Amygdala (tissue), 56 donors: Measurements from ENCODE around the gene HDAC10.

Experiments
- DNase-seq, 56 donors: peaks; one replicate each; lab custom pipeline; 2025; lab: John Stamatoyannopoulos, UW

Gene HDAC10

DNA sequence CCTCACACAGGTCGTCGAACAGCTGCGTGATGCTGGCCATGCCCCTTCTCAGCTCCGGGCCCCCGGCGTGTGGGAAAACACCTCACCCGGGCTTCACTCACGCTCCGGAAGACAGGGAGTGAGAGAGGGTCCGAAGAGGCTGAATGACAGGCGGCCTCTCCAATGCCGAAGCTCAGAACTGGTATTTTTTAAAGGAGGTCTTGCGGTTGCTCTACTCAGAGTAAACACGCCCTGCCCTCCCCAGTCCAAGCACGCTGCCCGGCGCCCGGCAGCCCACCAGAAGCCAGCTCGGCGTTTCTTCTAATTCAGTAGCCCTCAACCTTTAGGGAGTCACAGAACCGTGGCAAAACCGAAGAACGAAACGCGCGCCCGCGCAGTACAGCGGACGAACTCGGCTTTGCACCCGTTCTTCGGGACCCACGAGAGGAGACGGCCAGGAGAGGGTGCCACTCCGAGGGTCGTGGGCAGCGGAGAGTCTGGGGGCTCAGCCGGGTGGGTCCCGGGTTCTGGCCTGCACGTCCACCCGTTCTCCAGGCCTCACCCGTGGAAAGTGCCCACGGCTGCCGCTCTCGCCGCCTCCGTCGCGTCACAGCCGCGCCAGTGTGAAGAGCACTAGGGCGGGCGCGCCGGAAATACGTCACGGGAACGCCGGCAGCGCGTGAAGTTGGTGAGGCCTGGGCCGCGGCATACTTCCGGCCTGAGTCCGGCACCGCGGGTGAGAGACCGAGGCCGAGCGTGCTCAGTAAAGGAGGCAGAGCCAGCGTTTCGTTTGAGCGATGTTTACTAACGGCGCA is 6.4 kb downstream of the HDAC10 start, which contains the start of gene TUBGCP6:
TSS of gene TUBGCP6 (minus strand) at position 604 of the 794 bp plus-strand sequence. CDS start at position 40, 564 bp downstream.
- DNase-seq = peak; percentile 53 to 98 (median 88)

DNA sequence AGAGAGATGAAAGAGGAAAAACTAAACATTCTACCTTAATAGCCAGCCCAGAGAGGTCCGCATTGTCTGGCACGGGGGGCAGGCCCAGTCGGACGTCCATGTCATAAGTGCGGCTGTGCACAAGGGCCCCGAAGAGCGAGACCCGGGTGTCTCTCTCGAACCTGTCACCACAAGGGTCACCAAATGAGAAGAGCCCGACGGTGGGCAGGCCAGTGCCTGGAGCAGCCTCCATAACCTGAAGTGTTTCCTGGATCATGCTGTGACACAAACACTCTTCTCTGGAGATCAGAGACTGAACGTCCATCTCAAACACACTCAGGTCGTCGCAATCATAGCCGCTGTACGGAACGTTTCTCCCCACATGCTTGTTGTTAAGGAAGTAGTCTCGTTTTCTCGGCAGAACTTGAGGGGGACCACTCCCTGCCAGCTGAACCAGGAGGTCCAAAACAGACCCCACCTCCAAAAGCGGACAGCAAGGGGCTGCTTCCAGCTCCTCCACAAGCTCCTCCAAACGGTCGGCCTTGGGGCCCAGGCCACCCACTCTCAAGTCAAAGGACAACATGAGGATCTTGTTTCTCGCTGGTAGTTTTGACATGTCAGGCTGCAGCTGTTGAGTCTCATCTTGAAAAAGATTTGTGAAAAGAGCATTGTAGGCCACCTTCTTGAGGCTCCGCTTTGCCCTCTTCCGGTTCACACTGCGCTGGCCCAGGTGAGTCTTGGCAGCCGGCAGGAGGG is 7.2 kb downstream of the HDAC10 start:
- DNase-seq = no peak

DNA sequence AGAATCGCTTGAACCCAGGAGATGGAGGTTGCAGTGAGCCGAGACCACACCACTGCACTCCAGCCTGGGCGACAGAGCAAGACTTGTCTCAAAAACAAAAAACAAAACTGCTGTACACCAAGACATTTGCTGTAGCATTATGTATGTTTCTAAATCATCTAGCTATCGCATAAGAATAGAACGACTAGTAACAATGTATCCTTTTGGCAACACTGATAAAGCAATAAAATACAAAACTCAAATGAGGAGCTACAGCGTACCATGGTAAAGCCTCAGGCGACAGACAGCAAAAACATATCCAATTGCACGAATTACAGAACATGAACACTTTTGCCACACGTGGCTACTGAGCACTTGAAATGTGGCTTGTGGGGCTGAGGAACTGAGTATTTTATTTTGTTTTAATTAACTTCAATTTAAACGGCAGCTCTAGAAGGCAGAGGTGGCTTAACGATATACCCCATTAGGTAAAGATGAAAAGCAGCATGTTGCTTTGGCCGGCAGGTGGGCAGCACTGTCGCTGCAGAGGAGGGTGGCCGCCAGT is 8.6 kb downstream of the HDAC10 start:
- no peak for DNase-seq

DNA sequence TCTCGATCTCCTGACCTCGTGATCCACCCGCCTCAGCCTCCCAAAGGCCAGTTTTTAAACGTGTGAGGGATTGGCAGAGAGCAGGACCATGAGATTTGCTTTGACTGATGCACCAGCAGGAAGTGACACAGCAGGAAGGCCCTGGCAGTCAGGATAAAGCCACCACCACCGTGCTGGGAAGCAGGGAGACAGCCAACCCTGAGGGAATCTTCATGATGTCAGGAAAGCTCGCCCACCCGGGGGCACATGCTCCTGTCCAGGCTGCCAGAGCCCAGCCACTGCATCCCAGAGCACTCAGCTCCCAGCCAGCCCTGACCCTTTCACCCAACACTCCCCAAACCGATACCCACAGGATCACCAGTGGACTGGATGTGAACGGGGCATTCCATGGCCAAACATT is 12.3 kb downstream of the HDAC10 start:
- no peak for DNase-seq

DNA sequence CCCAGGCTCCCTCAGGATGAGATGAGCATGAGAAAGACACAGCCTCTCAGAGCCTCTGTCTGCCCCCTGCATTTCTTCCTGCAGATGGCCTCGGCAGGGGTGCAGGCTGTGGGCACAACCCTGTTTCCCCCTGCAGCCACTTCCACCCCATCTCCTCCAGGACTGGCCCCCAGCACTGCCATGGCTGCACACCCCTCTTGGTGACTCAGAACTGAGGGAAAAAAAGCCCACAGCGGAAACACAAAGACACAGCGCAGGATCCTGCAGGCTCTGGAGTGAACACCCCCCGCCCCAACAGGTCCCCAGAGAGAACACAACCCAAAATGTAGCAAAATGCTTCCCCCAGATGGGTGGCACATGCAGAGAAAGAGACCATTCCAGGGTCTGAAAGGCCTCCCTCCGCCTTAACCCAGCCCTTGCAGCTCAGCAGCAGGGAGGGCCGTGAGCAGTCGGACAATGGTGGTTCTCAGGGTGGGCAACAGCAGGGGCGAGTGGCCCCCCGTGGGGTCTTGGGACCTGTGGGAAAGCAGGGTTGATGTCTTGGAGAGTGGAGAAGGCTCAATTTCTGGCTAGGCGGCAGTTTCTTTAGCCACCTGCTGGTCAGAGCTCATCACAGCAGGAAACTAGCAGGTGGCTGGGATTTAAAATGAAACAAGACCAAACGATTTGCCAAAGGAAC is 14.2 kb downstream of the HDAC10 start:
- no peak for DNase-seq

DNA sequence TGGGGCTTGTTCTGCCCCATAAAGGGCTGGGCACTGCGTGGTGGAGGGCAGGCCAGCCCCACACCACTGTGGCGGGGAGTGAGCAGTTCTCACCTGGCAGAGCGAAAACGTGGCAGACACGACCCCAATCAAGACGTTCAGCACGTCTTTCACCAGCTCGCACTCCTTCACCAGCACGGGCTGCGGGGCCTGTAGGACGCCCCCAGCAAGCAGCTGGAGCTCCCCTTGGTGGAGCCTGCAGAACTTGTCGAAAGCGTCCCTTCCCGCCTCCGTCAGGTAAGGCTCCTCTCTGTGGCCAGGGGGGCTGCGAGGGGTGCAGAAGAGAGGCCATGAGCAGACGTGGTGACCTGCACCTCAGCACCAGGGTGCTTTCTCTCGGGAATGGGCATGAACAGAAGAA is 17.8 kb downstream of the HDAC10 start:
- no peak for DNase-seq

DNA sequence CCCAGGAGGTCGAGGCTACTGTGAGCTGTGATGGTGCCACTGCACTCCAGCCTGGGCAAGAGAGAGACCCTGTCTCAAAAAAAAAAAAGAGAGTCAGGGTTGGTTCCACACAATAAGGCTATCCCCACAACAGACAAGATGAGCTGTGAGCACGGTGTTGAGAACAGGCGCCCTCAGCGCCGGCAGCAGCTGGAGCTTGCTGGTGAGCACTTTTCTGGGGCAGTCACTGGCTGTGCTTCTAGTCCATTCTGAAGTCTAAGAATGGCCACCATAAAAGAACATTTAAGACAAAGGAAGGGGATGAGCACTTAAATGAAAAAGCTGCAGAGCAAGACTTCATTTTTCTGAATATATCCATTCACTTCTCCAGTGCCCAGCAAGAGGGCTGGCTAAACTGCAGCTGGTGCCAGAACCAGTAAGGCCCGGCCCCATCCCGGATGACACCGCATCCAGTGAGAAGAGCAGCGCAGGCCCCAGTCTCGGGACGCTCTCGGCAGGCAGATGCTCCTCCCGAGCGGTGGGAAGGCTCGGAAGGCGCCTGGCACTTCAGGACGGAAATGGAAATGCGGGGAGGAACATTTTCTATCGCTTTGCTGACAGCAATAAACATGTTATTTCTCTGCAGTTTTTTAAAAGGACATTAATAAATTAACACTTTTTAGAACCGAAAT is 18.4 kb downstream of the HDAC10 start:
- DNase-seq = no peak

DNA sequence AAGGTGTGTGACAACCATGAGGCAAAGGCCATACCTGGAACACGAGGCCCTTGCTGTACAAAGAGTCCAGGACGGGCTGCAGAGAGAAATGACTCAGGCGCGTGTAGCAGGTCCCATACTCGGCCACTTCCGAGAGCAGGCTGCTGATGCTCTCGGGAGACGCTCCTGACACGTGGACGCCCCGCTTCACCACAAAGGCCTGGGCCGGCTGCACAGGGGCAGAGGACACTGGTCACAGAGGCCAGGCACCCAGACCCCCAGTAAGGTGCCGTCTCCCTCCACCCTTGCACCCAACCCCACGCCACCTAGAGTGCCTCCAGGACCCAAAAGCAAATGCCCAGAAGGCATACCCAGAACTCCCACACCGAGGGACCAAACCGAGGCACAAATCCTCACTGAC is 21.7 kb downstream of the HDAC10 start:
- no peak for DNase-seq

DNA sequence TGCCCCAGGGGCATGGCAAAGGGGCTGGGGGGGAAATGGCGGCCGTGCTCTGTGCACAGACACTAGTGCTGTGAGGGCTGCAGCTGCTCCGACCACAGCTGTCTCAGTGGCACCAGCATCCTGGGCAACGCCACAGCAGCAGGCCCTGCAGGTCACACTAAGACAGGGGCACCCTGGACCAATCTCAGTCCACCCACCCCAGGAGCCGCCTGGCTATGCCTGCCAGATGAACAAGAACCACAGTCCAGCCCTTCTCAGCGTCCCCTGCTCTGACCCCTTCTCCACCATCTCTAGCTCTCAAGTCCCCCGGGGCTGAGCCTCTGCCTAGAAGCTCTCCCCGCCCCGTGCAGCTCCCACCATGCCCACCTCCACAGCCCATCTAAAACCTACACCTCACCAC is 22.7 kb downstream of the HDAC10 start:
- no peak for DNase-seq

DNA sequence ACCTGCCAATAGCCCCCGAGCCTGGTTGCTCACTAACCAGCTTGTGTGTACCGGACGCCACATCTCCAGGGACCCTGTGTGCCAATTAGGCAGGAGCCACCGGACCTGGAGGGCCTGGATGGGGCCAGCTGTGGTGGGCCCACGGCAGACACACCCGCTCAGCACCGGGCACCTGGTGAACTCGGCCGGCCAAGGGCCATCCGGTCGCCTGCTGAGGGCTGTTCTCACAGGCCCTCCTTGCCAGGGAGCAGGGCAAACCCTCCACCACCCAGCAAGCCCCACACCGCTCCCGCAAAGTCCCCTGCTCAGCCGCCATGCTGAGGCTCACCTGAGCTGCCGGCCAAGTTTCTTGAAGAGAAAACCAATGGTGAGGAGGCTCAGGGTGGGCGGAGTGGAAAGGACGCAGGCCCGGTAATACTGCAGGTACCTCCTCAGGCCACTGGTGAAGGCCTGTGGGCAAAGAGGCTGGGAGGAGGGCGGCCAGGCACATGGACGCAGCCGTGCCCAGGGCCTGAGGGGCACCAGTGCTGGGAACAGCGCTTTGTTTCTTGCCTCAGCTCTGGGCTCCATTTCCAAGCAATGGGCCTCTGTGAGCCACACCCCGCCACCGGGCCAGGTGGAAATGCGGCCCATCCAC is 23.4 kb downstream of the HDAC10 start:
- DNase-seq = no peak

DNA sequence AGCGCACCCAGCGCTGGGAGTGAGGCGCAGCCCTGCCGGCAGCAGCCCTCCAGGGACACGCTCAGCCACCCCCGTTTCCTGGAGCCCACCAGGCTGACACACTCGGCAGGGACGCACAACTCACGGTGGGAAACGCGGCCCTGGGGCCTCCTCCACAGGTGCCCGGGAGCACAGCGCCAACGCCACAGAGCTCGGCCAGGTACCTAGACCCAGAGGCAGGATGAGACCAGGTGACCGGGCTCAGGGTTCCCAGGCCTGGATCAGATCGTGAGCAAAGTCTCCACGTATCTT is 24.2 kb downstream of the HDAC10 start:
- no peak for DNase-seq

DNA sequence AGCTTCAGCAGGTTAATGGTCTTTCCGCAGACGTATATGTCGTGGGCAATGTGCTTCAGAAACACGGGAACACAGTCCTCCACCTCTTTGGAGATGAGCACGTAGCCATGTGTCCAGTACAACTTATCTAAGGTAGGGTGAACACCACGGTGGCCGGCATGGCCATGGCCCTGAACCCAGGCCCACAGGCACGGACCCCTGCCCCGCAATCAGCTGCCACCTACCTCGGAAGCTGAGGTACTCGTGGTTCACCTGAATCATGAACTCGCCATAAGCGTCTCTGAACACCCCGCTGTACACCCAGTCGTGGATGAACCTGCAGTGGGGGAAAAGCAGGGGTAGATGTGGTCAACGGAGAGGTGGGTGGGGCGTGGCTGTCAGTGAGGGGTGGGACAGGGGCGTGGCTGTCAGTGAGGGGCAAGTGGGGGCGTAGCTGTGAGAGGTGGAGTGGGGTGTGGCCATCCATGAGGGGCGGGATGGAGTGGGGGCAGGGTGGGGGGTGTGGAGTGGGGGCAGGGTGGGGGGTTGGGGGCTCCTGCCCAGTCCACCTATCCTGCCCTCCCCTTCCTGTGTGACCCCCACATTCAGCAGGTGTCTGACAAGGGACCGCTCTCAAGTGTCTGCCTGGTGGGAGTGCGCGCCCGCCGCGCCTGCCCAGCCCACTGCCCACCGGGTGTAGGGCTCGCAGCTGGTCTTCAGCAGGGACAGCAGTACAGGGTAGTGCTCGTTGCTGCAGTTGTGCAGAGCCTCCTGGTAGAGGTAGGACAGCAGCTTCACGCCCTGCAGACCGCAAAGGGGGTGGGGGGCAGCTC is 24.8 kb downstream of the HDAC10 start:
- no peak for DNase-seq

DNA sequence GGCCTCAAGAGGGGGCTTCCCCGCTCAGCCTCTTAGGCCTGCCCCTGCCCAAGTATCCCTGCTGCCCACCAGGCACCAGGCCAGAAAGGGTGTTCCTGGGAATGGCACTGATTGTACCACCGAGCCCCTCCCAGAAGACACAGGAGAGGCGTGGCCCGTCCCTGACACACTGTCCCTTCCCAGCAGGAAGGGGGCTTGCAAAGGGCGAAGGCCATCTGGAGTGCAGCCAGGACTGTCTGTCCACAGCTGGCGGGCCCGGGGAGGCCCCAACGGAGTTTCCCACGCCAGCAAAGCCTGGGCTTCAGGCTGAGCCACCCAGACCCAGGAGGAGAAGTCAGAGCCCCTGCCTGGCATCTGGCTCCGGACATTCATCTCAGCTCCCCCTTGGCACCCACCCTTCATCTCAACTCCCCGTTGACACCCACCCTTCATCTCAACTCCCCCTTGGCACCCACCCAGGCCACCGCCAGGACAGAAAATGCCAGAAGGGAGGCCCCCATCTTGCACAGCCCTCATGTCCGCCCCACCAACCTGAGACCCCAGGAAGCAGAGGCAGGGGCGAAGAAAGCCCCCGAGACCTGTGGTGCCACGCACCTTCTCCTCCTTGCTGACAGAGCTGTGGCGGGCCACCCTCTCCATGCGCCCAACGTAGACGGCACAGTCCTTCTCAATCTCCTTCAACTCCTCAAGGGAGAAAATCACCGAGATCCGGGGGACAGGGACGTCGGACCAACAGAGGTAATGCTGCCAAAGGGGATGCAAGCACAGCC is 25.7 kb downstream of the HDAC10 start:
- DNase-seq = no peak

DNA sequence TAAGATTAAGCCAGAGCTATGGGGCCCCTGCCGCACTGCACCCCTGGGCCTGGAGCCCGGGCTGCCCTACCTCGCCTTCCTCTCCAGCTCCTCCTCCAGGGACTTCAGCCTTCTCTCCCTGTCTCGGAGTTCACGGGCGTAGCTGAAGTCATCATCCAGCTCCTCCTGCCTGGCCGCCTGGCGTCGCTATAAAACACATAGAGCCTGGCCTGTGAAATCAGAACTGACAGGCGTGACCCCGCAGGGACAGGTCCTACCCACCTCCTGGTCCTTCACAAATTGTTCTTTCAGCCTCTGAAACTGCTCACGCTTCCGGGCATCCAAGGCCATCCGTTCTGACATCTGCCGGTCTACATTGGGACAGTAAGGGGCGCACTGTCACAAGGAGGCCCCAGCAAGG is 27.0 kb downstream of the HDAC10 start:
- no peak for DNase-seq

DNA sequence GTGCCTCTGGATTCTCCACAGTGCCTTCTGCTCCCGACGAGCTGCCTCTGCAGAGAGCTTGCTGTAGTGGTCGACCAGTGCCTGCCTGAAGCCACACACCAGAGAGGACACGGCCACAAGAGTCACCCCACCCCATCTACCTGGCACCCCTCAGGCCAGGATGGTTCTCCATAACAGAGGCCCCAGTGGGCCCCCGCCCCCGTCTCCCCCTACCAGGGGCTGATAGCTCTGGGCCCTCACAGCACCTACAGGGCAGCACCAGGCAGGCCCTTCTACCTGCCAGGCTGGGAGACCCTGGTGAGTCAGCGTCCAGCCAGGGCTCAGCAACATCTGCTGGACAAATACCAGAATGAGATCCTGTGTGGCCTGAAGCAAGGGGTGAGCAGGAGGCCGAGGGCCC is 28.6 kb downstream of the HDAC10 start:
- DNase-seq = no peak

DNA sequence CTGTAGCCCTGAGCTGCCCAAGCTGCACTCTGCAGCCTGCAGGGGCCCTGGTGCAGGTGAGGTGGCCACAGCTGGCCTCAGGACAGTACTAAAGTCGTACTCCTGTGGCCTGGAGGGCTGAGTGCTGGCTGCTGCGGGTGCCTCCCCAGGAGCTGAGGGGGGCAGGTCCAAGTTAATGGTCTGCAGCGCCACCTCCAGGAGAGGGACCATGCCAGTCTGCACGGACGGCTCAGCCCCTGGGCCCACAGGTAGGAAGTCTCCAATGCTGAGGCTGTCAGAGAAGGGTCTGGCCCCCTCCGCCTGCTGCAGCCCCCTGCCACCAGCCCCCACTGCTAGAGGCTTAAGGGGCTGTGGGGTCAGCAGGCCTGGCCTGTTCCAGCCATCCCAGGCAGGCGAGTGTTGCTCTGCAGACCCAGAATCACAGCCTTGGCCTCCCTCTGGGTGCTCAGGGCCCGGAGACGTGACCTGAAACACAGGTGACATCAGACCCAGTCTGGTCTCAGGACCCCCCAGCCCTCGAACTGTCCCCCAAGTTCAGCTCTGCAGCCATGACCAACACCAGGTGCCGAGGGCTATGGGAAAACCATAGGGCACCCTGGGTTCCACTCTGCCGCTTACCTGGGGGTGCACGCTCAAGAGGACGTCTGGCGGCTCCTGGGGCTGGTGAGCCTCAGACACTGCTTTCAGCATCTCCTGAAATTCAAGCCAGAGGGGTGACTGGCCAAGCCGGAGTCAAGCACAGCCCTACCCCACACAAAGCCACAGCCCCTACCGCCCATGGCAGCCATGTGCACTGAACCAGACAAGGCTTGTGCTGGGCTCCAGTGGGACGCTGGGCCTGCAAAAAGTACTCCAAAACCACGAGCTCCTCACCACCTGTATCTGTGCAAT is 29.4 kb downstream of the HDAC10 start:
- DNase-seq = no peak

DNA sequence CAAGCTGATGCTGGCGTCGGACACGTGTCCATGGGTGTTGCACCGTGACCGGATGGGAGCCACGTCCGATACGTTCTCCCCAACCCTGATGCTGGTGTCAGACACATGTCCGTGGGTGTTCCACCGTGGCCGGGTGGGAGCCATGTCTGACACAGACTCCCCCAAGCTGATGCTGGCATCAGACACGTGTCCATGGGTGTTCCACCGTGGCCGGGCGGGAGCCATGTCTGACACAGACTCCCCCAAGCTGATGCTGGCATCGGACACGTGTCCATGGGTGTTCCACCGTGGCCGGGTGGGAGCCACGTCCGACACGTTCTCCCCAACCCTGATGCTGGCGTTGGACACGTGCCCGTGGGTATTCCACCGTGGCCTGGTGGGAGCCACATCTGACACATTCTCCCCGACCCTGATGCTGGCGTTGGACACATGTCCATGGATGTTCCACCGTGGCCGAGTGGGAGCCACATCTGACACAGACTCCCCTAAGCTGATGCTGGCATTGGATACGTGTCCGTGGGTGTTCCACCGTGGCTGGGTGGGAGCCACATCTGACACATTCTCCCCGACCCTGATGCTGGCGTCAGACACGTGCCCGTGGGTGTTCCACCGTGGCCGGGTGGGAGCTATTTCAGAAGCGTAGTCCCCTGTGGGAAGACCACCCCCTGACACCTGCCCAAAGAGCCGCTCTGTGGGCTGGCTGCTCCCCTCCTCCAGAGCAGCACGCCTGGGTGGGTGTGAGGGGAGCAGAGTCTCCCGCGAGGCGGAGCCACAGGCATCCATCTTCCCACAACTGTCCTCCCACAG is 30.3 kb downstream of the HDAC10 start:
- no peak for DNase-seq
